HG02852 (cell line): Measurements from ENCODE around the gene RNF213.

Experiments
- ATAC-seq: cut with Tn5 transposase; IDR thresholded peaks from one replicate; pipeline ENCODE4 v1.9.1; 2021; ENCODE audit warnings: mild to moderate bottlenecking, moderate library complexity; ENCODE audit not compliant: unreplicated experiment

Gene RNF213

DNA sequence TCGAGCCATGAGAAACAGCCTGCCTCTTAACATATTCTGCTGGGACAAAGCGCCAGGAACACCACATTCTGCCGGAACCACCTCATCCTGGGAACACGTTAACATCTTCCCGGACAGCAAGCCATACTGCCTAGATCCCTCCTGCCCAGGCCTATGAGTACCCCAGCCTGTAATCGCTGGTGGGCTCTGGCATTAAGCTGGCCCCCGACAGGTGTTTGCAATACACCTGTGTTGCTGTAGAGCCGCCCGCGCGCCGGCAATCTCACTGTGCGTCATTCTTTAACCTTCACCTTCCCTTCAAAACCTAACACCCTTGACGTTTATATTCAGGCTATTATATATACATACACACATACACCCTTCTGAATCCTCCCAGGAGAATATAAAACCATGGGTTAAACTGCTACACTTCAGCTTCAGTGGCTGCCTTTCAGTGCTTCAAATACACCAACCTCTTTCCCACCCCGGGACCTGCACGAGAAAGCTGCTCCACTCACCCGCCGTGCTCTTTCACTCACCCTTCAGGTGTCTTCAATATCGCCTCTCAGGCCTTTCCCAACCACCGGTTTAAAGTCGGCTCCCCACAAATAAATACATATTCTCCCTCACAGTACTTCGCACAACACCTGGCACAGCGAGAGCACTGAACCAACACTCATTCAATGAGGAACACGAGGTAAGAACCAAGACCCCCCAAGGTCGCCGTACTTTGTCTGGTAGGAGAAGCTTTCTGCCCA lies 153.3 kb downstream of the RNF213 start:
- ATAC-seq, result no peak

DNA sequence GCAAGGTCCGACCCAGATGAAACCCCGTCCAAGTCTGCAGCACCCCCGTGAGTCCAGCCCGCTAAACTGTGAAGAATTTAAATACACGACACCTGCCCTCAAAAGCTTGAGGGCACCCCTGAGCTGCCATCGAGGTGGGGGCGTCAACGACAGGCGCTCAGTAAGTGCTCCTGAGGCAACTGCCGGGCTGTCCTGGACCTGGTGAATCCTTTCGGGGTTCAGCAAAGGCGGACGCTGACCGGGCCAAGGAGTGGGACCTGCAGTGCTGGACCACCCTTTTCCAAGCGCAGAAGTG lies 153.8 kb downstream of the RNF213 start:
- no peak for ATAC-seq

DNA sequence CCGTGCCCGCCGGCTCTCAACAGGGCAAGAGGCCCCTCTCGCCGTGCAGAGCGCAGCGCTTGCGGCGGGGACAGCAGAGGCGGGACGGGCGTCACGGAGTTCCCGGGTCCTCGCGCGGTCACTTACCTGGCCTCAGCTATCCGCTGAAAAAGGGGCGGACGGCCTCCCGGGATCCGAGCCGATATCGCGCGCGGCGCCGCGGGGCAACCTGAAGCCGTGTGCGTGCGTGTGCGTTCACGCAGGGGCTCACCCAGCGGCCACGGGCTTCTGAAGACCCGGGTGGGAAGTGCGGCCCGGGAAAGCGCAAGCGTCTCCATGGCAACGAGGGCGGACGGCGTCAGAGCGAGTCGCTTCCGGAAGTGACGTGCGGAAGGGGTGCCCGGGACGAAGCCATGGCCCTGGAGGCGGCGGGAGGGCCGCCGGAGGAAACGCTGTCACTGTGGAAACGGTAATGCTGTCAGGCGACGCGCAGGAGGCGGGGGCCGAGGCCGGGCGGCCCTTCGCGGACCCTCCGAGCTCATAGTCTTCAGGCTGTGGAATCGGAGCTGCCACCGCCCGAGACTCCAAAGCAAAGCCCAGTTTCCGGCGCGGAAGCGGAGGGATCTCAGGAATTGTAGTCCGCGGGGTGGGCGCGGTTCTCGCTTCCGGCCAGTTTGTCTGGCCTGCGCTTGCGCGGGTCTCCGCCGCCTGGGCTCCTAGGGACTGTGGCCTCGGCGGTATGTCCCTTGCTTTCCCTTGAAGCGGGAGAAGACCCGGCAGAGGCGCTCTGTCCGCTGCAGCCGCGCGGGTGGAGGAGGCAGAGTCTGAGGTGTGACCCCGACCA lies 154.4 kb downstream of the RNF213 start, which contains the start of gene ENDOV:
ENDOV (plus strand) TSS at position 365 of the 823 bp plus-strand sequence; CDS start at position 393, 28 bp downstream.
- ATAC-seq, result peak; percentile 77

DNA sequence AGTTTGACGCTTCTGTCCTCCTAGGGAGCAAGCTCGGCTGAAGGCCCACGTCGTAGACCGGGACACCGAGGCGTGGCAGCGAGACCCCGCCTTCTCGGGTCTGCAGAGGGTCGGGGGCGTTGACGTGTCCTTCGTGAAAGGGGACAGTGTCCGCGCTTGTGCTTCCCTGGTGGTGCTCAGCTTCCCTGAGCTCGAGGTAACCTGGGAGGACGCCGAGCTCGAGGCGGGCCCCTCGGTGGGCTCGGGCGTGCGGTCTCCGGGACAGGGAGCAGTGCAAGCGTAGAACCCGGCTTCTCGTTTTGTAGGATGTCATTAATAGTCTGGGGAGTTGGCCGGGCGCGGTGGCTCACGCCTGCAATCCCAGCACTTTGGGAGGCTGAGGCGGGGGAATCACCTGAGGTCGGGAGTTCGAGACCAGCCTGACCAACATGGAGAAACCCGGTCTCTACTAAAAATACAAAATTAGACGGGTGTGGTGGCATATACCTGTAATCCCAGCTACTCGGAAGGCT lies 155.0 kb downstream of the RNF213 start:
- no peak for ATAC-seq

DNA sequence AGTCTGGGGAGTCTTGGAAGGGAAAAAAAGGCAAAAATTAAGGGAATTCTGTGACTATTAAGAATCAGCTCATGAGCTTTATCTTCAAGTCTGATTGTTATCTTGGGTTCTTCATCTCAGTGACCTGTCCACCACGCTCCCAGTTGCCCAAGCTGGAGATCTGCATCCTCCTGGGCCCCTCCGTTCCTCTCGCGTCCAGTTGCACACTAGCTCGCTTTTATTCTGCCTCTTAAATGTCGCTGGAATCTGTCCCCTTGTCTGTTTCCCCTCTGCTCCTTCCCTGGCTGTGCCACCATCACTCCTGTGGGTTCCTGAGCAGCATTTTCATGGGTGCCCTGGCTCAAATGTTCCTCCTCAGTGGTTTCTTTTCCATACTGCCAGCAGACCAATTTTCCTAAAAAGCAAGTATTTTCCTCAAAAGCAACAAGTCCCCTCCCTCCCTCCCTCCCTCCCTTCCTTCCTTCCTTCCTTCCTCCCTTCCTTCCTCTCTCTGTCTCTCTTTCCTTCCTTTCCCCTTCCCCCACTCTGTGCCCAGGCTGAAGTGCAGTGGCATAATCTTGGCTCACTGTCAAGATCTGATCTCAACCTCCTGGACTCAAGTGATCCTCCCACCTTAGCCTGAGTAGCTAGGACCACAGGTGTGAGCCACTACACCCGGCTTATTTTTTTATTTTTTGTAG lies 155.7 kb downstream of the RNF213 start:
- no peak for ATAC-seq

DNA sequence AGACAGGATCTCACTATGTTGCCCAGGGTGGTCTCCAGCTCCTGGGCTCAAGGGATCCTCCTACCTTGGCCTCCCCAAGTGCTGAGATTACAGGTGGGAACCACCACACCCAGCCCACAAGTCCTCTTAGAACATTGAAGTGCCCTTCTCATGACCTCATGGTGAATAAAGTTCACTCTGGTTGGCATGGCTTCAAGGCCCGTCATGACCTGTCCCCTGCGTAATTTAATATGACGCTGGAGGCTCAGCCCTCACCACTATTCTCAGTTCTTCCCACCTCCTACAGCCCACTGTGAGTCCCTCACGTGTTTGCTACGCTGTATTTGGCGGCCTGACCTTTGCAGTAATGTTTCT lies 156.3 kb downstream of the RNF213 start:
- no peak for ATAC-seq

DNA sequence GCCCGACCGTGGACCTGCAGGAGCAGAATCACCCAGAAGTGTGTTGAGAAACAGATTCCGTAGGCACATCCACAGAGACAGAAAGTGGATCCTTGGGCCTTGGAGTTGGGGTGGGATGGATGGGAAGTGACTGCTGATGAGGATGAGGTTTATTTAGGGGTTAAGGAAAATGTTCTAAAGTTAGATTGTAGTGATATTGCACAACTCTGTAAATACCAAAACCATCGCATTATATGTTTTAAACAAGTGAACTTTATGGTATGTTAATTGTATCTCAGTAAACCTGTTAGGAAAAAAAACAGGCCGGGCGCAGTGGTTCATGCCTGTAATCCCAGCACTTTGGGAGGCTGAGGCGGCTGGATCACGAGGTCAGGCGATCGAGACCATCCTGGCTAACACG lies 157.9 kb downstream of the RNF213 start:
- no peak for ATAC-seq

DNA sequence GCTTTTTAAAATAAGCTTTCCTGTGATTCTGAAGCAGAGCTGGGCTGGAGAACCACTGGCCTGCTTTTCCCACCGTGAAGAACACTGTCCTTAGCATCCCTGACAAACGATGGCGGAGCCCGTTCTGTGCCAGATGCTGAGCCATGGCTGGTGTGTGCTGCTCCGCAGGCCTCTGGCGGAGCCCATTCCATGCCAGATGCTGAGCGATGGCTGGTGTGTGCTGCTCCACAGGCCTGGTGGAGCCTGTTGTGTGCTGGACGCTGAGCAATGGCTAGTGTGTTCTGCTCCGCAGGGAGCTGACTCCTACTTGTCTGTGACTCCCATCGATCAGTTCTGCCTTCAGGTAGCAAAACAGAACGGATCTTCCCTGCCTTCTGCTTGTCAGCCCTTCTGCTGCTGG lies 158.6 kb downstream of the RNF213 start:
- no peak for ATAC-seq

DNA sequence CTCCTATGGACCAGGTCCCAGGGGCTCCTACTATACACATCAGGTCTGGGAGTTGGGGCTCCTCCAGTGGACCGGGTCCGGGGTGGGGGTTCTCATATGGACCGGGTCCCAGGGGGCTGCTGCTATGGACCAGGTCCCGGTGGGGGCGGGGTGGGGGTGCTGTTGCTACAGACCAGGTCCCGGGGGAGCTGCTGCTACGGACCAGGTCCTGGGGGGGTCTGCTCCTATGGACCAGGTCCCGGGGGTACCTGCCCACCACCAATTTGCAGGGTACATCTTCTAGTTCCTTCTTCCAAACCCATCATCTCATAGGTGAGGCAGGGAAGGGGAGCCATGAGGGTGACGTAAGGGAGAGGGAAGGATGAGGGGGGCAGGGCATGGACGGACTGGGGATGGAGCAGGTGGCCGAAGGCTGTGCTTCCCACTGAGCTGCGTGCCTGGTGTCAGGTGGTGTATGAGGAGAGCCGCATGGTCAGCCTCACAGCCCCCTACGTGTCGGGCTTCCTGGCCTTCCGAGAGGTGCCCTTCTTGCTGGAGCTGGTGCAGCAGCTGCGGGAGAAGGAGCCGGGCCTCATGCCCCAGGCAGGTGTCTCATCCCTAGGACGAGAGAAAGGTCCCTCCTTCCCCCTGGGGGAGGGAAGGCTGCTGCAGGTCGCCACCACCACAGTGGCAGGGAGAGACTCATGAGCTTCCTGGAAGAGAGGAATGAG lies 160.9 kb downstream of the RNF213 start:
- ATAC-seq, result no peak

DNA sequence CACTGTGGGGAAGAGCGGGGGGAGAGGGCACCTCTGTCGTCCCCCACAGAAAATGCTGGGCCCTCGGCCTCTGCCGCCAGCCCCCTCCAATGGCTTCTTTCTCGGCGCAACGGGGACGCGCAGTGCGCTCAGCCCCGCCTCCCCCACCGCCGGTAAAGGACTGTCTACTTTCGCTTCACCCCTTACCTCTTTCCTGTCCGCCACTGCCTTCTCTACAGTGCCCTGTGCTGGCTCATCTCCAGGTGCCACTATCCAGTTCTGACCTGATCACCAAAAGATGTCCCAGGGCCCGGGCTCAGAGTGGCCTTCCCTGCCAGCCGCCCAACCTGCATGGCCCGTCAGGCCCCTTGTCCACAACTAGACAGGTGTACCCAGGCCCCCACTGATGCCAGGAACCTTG lies 161.6 kb downstream of the RNF213 start:
- no peak for ATAC-seq

DNA sequence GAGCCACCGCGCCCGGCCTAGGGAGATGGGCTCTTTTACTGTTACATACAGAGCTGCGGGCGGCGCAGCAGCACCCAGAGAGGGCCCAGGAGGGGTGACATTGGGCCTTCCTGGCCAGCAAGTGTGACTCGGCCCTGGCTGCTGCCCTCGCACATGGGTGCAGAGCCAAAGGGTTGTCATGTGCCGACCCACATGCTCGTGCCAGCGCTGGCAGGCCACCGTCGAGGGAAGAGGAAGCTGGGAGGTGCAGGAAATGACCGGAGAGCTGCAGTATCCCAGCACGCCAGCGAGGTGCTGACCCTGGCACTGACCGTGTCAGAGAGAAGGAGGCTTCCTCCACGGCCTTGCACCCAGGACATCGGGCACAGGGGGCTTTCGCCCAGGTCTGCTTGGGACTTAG lies 162.3 kb downstream of the RNF213 start:
- ATAC-seq, result no peak

DNA sequence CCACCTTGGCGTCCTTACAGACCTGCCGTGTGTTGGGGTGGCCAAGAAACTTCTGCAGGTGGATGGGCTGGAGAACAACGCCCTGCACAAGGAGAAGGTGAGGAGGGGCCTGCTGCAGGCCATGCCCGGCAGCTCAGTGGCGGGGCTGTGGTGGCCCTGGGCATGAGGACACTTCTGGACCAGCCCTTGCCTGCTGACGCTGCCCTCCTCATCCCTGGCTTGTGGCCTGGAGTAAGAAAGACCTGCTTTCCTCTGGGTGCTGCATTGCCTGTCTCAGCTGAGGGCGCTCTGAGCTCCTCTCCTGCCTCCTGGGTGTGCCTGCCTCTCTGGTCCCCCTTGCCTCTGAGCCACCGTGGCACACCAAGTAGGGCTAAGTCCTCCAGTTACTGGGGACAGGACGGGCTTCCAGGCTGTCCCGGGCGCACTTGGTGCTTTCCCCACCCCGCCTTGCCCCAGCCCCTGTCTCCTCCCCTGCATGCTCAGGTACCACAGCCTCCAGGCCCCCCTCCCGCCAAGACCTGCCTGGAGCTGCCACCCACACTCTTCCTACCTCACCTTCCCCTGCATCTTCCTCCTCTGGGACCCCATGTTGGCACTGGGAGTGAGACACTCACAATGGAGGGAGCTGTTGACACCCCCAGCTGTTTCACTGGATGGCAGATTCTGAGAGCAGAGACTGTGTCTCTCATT lies 163.0 kb downstream of the RNF213 start:
- no peak for ATAC-seq

DNA sequence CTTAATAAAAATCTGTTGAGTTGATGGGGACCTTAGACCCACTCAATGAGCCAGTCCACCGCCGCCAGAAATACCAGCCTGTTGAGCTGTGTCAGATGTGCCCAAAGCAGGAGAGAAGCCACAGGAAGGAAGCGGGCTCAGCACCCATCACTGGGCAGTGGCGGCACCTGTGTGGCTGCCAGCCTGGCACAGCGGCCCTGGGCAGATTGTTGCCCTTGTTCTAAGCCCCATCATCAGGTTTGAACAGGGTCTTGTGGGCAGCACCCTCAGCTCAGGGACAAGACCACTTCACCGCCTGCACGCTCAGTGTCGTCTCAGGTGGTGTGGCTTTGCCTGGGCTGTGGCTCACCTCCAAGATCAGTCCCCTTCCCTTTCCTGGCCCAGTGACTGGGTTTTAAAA lies 163.6 kb downstream of the RNF213 start:
- ATAC-seq, result no peak

DNA sequence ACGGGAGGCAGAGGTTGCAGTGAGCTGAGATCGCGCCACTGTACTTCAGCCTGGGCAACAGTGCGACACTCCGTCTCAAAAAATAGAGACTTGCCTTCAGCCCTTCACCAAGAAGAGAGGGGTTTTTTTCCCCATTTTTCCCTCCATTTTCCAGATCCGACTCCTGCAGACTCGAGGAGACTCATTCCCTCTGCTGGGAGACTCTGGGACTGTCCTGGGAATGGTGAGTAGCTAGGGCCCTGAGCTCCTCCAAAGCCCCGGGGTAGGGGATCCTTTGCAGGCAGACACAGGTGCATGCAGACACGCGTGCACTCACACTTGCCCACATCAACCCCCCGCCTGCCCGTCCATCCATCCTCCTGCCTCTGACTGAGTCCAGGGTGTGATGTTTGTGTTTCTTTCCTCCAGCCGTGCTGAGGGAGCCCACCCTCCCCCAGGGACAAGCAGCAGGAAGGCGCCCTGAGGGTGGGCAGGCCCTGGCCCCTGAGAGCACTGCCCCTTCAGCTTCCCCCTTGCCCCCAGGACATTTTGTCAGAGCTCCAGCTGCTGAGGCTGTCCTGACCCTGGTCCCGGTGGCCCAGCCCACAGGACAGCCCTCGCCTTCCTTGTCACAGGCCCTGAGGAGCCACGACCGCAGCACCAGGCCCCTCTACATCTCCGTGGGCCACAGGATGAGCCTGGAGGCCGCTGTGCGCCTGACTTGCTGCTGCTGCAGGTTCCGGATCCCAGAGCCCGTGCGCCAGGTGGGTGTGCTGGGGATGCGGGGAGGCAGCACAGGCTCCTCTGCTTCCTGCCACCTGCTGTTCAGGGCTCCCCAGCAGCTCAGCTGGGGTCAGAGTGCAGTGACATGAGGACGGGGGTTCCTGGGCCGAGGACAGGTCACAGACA lies 164.5 kb downstream of the RNF213 start:
- ATAC-seq, result no peak

DNA sequence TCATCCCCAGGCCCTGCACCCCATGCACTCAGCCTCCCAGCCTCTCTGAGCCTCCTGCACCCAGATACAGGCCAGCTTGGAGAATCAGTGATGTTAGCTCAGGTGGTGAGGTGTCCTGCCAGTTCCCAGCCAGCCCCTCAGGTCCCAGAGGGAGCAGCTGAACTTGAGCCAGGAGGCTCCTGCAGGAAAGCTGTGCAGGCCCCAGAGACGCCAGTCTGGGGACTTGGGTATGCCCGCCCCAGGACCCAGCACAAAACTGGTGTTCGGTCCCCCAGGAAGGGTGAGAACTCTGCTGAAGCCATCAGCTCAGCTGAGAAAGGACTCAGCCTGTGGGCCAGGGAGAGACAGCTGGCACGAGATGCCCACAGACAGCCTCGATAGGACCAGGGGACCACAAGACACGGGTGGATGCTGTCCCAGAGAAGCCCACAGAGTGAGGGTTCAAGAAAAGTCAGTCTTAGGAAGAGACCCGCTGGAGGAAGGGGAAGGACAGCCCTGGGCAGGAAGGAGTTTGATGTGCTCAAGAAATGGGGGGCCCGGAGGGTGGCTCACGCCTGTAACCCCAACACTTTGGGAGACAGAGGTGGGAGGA lies 165.3 kb downstream of the RNF213 start:
- no peak for ATAC-seq

DNA sequence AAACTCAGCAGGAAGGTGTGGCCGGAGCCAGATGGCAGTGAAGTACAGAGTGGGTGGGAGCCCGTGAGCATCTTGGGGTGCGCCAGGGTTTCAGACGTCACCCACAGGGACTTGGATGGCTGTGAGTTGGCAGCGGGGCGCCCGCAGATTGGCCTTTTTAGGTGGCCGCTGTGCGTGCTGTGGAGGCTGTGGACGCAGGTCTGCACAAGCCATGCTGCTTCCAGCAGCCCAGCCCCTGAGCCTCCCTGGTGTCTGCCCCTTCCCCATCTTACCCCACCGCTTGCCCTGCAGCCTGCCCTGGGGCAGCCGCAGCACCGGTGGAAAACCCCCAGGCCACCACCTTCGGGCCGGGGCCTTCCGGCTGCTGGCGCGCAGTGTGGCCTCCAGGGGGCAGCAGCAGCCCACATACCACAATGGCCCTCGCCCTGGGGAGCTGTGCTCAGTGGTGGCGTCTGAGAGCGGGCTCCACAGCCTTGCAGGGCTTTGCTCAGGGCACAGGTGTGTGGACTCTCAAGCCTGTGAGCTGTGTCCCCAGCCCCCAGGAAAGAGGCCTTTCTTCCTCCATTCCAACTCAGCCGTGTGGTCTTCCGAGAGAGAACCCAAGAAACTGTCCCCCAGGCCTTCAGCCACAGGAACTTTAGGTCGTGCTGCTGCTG lies 166.1 kb downstream of the RNF213 start:
- no peak for ATAC-seq

DNA sequence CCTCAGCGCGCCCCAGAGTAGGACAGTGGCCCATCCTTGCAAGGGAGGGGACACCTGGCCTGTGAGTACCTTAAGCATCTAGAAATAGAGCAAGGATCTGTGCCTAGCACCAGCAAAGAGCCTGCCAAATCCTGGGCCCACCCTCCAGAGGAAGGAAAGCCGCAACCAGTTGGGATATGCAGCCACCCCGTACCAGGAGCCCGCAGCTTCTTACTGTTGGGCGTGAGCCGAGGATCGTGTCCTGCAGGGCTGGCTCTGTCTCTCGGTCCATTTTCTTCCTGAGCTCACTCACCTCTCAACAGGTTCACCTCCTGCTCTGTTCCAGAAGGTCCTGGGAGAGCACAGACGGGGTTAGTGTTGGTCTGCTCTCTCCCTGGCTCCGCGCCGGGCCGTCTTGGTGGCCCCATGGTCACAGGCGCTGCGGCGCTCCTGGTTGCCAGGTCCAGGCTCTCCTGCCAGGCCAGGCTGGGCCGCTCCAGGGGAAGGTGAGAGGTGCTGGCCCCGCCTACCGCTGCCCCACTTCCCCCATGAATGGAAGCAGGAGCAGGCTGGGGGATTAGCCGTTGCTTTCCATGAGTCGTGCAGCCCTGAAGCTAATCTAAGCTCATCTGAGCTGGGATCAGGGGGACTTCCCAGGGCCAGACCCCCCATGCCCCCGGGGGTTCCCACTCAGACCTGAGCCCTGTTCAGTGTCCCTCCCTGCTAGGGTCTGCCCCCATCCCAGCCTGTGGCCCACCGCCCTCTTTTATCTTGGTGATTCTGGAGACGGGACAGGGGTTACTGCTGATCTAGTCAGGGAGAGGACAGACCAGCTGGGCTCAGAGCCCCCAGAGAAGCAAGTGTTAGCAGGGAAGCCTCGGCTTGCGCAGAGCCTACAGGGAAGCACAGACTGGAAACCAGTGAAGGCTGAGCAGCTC lies 167.0 kb downstream of the RNF213 start:
- ATAC-seq, result no peak

DNA sequence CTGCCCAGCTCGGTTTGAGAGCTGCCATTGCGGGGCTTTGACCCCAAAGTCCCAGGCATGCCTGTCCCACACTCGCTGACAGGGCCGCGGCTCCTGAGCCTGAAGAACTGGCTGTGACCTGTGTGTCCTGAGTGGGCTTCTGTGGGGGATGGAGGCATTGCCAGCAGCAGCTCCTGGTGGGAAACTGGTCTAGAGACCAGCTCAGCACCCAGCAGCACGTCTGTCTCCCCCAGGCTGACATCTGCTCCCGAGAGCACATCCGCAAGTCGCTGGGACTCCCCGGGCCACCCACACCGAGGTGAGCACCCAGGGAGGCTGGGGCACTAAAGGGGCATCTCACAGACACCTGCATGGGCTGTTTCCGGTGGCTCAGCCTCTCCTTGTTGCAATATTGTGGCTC lies 167.7 kb downstream of the RNF213 start:
- no peak for ATAC-seq
